K562 (cell line): ENCODE results near the gene PIK3CG. TPM values are rescaled to one million over a fixed set of nuclear protein-coding genes. Genes with fewer than 3 reads are reported as not detected.

Experiments
- DPF2 ChIP-seq: fragments of 450-650 bp; IDR thresholded peaks from 2 replicates; pipeline ENCODE4 v1.6.1; 2016
- GMEB1 ChIP-seq: fragments of 250-450 bp; sonication (Bioruptor Pico); IDR thresholded peaks from 2 replicates; pipeline ENCODE4 v1.4.0; 2020; ENCODE audit warnings: mild to moderate bottlenecking
- MAFK ChIP-seq: IDR thresholded peaks from 2 replicates; pipeline ENCODE4 v1.6.1; 2011; ENCODE audit warnings: low read length, improper control_type of control experiment
- MGA ChIP-seq: fragments of 450-650 bp; IDR thresholded peaks from 2 replicates; pipeline ENCODE4 v1.6.1; 2016; ENCODE audit warnings: mild to moderate bottlenecking, moderate library complexity
- PHB ChIP-seq: fragments of 250-450 bp; sonication (Bioruptor Pico); IDR thresholded peaks from 2 replicates; pipeline ENCODE4 v1.5.0; 2021
- POLR2H ChIP-seq: IDR thresholded peaks from 2 replicates; pipeline ENCODE4 v1.6.1; 2016; ENCODE audit warnings: missing genetic modification characterization, low read depth, mild to moderate bottlenecking, control low read depth, missing compliant biosample characterization, moderate library complexity
- RBM15 ChIP-seq: fragments of 200-400 bp; formaldehyde crosslinking; IDR thresholded peaks from 2 replicates; pipeline ENCODE4 v1.6.1; 2018; ENCODE audit warnings: mild to moderate bottlenecking, low read length, moderate library complexity; ENCODE audit not compliant: insufficient read depth
- RBM34 ChIP-seq: fragments of 200-400 bp; formaldehyde crosslinking; IDR thresholded peaks from 2 replicates; pipeline ENCODE4 v1.6.1; 2018; ENCODE audit warnings: low read length, borderline replicate concordance; ENCODE audit not compliant: insufficient read depth
- SRSF9 ChIP-seq: fragments of 200-400 bp; formaldehyde crosslinking; IDR thresholded peaks from 2 replicates; pipeline ENCODE4 v1.6.1; 2017; ENCODE audit warnings: low read depth, low read length, borderline replicate concordance
- ZNF217 ChIP-seq: sonication (generic); formaldehyde crosslinking; IDR thresholded peaks from 2 replicates; pipeline ENCODE4 v1.8.0; 2022; ENCODE audit warnings: mild to moderate bottlenecking, missing genetic modification reagents
- ZNF3 ChIP-seq: fragments of 250-450 bp; sonication (Bioruptor Pico); IDR thresholded peaks from 2 replicates; pipeline ENCODE4 v1.5.0; 2021; ENCODE audit warnings: mild to moderate bottlenecking, moderate library complexity
- ZNF740 ChIP-seq, 3 experiments: fragments of 200-800 bp in 1 of 3; sonication (Bioruptor generic) in 1 of 3; sonication (generic) in 1 of 3; formaldehyde crosslinking in 1 of 3; IDR thresholded peaks; 2 replicates each; pipeline versions ENCODE4 v1.6.1 to v1.8.0; 2016 to 2022; ENCODE audit warnings: mild to moderate bottlenecking in 2 of 3, missing compliant biosample characterization in 2 of 3, missing genetic modification characterization in 2 of 3, missing genetic modification reagents in 1 of 3
- polyA plus RNA-seq, 8 experiments: library from polyadenylated mRNA; depleted of rRNA in 4 of 8; stranded (reverse) in 5 of 8; unstranded in 3 of 8; fragments of >200 nt; fragmentation: Nextera tagmentation in 2 of 8; fragmentation: Illumina TruSeq in 1 of 8; extraction: Ambion mirVana in 2 of 8; extraction: Trizol in 1 of 8; gene quantifications; 2 replicates each; pipeline versions ENCODE4 v1.2.1 to v1.2.3, GENCODE V29; 2011 to 2014; ENCODE audit warnings: inconsistent platforms in 1 of 8, missing spikeins in 1 of 8
- total RNA-seq, 7 experiments: library from RNA; depleted of rRNA in 6 of 7; stranded (reverse); fragments of >200 nt in 6 of 7; fragmentation: Illumina TruSeq in 2 of 7; extraction: Trizol in 2 of 7; gene quantifications; 2 replicates each; pipeline versions ENCODE4 v1.2.1 to v1.2.3, GENCODE V29; 2011 to 2021; ENCODE audit warnings: low replicate concordance in 1 of 7

The PIK3CG gene
- total and polyA plus RNA-seq, 9 of the 15 experiments (the other 6 are each of a cell fraction or from before 2014, with no cell fraction given), result 5.3 to 42.5 (median 29.0) TPM

GRCh38 chr7:106891548-106892410 lies 26.7 kb downstream of the PIK3CG start (continued):
- TF ChIP-seq SRSF9 (no peak), MAFK (0 out of 2 replicates have a peak, but pooled peaks have one; percentile 7), ZNF740 (CRISPR knock-in tag; IDR thresholded peaks at IDR 0.05) (no peak), ZNF740 (tag; IDR thresholded peaks at IDR 0.05) (no peak), POLR2H (tag) (0 out of 2 replicates have a peak, but pooled peaks have one; percentile 12), PHB (CRISPR knock-in tag) (no peak), DPF2 (no peak), RBM34 (no peak), MGA (no peak), GMEB1 (CRISPR knock-in tag) (0 out of 2 replicates have a peak, but pooled peaks have one; percentile 28), ZNF3 (no peak), ZNF217 (CRISPR knock-in tag) (no peak), RBM15 (no peak)
